IMR-90 (cell line): ENCODE data around the gene MTTP. TPM values are rescaled to one million over a fixed set of nuclear protein-coding genes. Genes with fewer than 3 reads are reported as not detected.

Experiments used
- ATAC-seq: fragments of 200-7000 bp; cut with Tn5 transposase; 2 replicates; pipeline ENCODE4 v1.9.1; 2020; ENCODE audit warnings: low read depth, mild to moderate bottlenecking, moderate library complexity
- BruUV-seq: library from RNA; stranded (reverse); fragments of 400-500 nt; replicated peaks from 2 replicates; lab custom pipeline; 2021; lab: Mats Ljungman, UMichigan
- CTCF ChIA-PET: fragments of 300-600 bp; formaldehyde crosslinking; extraction: SDS; loops from one replicate; lab custom pipeline; 2021; ENCODE audit warnings: antibody characterized with exemption; lab: Yijun Ruan, JAX
- POLR2A ChIA-PET: fragments of 300-600 bp; sonication (Branson Sonifier 250); formaldehyde crosslinking; loops from one replicate; lab custom pipeline; 2022; ENCODE audit warnings: antibody characterized with exemption; ENCODE audit not compliant: unreplicated experiment; lab: Charles Lee
- DNase-seq: peaks from one replicate; pipeline ENCODE4 v3.0.0; 2013
- H2AFZ ChIP-seq: replicated peaks from 2 replicates; pipeline ENCODE3; 2013; ENCODE audit warnings: low read length, mild to moderate bottlenecking; ENCODE audit not compliant: poor library complexity
- H2AK5ac ChIP-seq: 2 replicates; pipeline ENCODE4 v1.6.1; 2013; ENCODE audit warnings: low read depth, low read length, inconsistent platforms
- H2AK9ac ChIP-seq: replicated peaks from 2 replicates; pipeline ENCODE3; 2013; ENCODE audit warnings: mild to moderate bottlenecking, low read depth, low read length, moderate library complexity; ENCODE audit not compliant: poor library complexity
- H2BK120ac ChIP-seq: 2 replicates; pipeline ENCODE4 v1.6.1; 2013; ENCODE audit warnings: low read depth, low read length, inconsistent platforms
- H2BK15ac ChIP-seq: 3 replicates; pipeline ENCODE4 v1.6.1; 2013; ENCODE audit warnings: low read depth, low read length, inconsistent platforms
- H2BK20ac ChIP-seq: 2 replicates; pipeline ENCODE4 v1.6.1; 2013; ENCODE audit warnings: low read depth, mild to moderate bottlenecking, inconsistent platforms, low read length, moderate library complexity
- H2BK5ac ChIP-seq: 2 replicates; pipeline ENCODE4 v1.6.1; 2013; ENCODE audit warnings: mild to moderate bottlenecking, low read depth, low read length, inconsistent platforms; ENCODE audit not compliant: poor library complexity, severe bottlenecking
- H3K14ac ChIP-seq: replicated peaks from 2 replicates; pipeline ENCODE4 v1.6.1; 2013; ENCODE audit warnings: low read depth, low read length, inconsistent platforms
- H3K18ac ChIP-seq: 2 replicates; pipeline ENCODE4 v1.6.1; 2013; ENCODE audit warnings: low read depth, low read length, control low read depth
- H3K23ac ChIP-seq: 2 replicates; pipeline ENCODE4 v1.6.1; 2013; ENCODE audit warnings: low read depth, low read length, inconsistent platforms
- H3K27ac ChIP-seq: 2 replicates; pipeline ENCODE4 v1.5.1; 2013; ENCODE audit warnings: mild to moderate bottlenecking, control low read depth, low read length; ENCODE audit not compliant: insufficient read depth
- H3K27me3 ChIP-seq: 2 replicates; pipeline ENCODE4 v1.6.1; 2013; ENCODE audit warnings: low read length; ENCODE audit not compliant: control insufficient read depth, insufficient read depth
- H3K36me3 ChIP-seq: 2 replicates; pipeline ENCODE4 v1.6.1; 2013; ENCODE audit warnings: low read length, mixed read lengths; ENCODE audit not compliant: control insufficient read depth, insufficient read depth
- H3K4ac ChIP-seq: 2 replicates; pipeline ENCODE4 v1.6.1; 2013; ENCODE audit warnings: low read depth, low read length, inconsistent platforms
- H3K4me1 ChIP-seq: 2 replicates; pipeline ENCODE4 v1.6.1; 2013; ENCODE audit warnings: low read length, mixed read lengths; ENCODE audit not compliant: control insufficient read depth, insufficient read depth
- H3K4me2 ChIP-seq: 2 replicates; pipeline ENCODE4 v1.6.1; 2013; ENCODE audit warnings: low read depth, mild to moderate bottlenecking, control low read depth, low read length, moderate library complexity
- H3K4me3 ChIP-seq: 2 replicates; pipeline ENCODE4 v1.5.1; 2013; ENCODE audit warnings: low read depth, mild to moderate bottlenecking, control low read depth, low read length, moderate library complexity; ENCODE audit not compliant: insufficient read depth
- H3K56ac ChIP-seq: 2 replicates; pipeline ENCODE4 v1.6.1; 2013; ENCODE audit warnings: low read length, inconsistent platforms; ENCODE audit not compliant: insufficient read depth; ENCODE audit errors: extremely low read depth
- H3K79me1 ChIP-seq, 2 experiments: 2 replicates each; pipeline ENCODE4 v1.6.1; 2013; ENCODE audit warnings: low read length in 2 of 2, inconsistent platforms in 1 of 2, low read depth in 1 of 2
- H3K9ac ChIP-seq: 2 replicates; pipeline ENCODE4 v1.6.1; 2013; ENCODE audit warnings: low read depth, low read length, control low read depth
- H3K9me1 ChIP-seq: 2 replicates; pipeline ENCODE4 v1.6.1; 2013; ENCODE audit warnings: low read length, inconsistent platforms; ENCODE audit not compliant: insufficient read depth
- H3K9me3 ChIP-seq: 2 replicates; pipeline ENCODE4 v1.6.1; 2013; ENCODE audit warnings: low read length; ENCODE audit not compliant: control insufficient read depth, insufficient read depth
- H4K20me1 ChIP-seq: 2 replicates; pipeline ENCODE4 v1.6.1; 2013; ENCODE audit warnings: low read length, inconsistent platforms; ENCODE audit not compliant: insufficient read depth
- H4K5ac ChIP-seq: 2 replicates; pipeline ENCODE4 v1.6.1; 2013; ENCODE audit warnings: mild to moderate bottlenecking, low read depth, low read length, control low read depth
- H4K8ac ChIP-seq, 2 experiments: 2 replicates each; pipeline ENCODE4 v1.6.1; 2013; ENCODE audit warnings: low read depth in 2 of 2, low read length in 2 of 2, control low read depth in 1 of 2, inconsistent platforms in 1 of 2
- H4K91ac ChIP-seq: 2 replicates; pipeline ENCODE4 v1.6.1; 2013; ENCODE audit warnings: low read depth, low read length, inconsistent platforms; ENCODE audit not compliant: insufficient read depth
- CHD1 ChIP-seq: IDR thresholded peaks from 2 replicates; pipeline ENCODE4 v1.6.1; 2012; ENCODE audit warnings: low read depth, low read length, improper control_type of control experiment
- RFX5 ChIP-seq: IDR thresholded peaks from 2 replicates; pipeline ENCODE4 v1.8.0; 2012; ENCODE audit warnings: low read depth, mild to moderate bottlenecking, low read length, moderate library complexity
- SMC3 ChIP-seq: fragments of 150-350 bp; IDR thresholded peaks from 2 replicates; pipeline ENCODE4 v1.6.1; 2016; ENCODE audit warnings: low read depth, mild to moderate bottlenecking, antibody characterized with exemption, low read length, moderate library complexity
- WGBS, 2 experiments: methylation state at CpG; one replicate each; pipeline versions ENCODE4 v1.1.5 to v1.1.7; 2013; ENCODE audit warnings: missing lambda C conversion rate in 2 of 2; ENCODE audit not compliant: insufficient read length in 1 of 2; ENCODE audit errors: extremely low coverage in 2 of 2; 5-methylcytosine and 5-hydroxymethylcytosine counted together
- dilution Hi-C: fragments of 300-500 bp; cut with HindIII; formaldehyde crosslinking; loops from one replicate; pipeline ENCODE4 v1.14.3; 2018; ENCODE audit warnings: low sequenced_read_pairs; ENCODE audit not compliant: unreplicated experiment
- in situ Hi-C: fragments of 300-500 bp; cut with MboI; formaldehyde crosslinking; loops from 3 replicates; pipeline ENCODE4 v1.14.3; 2019; ENCODE audit warnings: low sequenced_read_pairs, inconsistent platforms, mixed read lengths
- intact Hi-C: fragments of 100-400 bp; cut with micrococcal nuclease; formaldehyde crosslinking; loops from 2 replicates; pipeline ENCODE4 v1.10.0; 2022
- polyA plus RNA-seq, 3 experiments: library from polyadenylated mRNA; depleted of rRNA; stranded (reverse); fragments of >200 nt; gene quantifications; 2 replicates each; pipeline ENCODE4 v1.2.3, GENCODE V29; 2012; ENCODE audit warnings: low replicate concordance in 1 of 3
- total RNA-seq: library from RNA; depleted of rRNA; stranded (reverse); fragments of >200 nt; gene quantifications from 2 replicates; pipeline ENCODE4 v1.2.3, GENCODE V29; 2012

Gene MTTP
- total and polyA plus RNA-seq, 2 of the 4 experiments (the other 2 are of a cell fraction): under 0.01 to 0.03 TPM

DNA sequence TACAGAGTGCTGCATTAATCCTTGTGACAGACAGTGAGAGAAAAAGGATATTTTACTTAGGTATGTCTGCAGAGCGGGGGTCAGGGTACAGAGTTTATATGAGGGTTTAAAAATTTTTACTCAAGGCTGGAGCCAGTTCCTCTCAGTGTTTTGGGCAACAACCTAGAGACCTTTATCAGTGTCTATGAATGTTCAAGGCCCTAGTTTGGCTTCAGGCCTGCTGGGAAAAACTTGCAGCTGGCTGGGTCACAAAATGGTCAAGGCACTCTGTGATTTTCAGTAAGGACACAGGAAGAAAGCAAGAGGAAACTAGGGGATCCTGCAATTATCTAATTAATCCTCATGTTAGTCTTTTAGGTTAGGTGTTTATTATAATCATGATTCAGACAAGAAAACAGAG is 93.8 kb downstream of the MTTP start:
- intact Hi-C loops: no loop called here
- in situ Hi-C loops: no loop called here
- no CpG with 5 or more reads among the region's 1 CpG for WGBS, 2 experiments

More for the DNA sequence above, 93.8 kb downstream of the MTTP start:
- Histone ChIP-seq H3K4me3 (no peak overlapping the region), H3K9ac (no peak overlapping the region), H3K4ac (no peak overlapping the region), H3K4me1 (no peaks in the 10 kb centered on the region), H2AK5ac (no peak overlapping the region), H3K79me1 (no peaks in the 10 kb centered on the region), H3K36me3 (no peaks in the 10 kb centered on the region), H2BK5ac (no peak overlapping the region), H2BK20ac (no peak overlapping the region), H3K18ac (no peak overlapping the region), H2AK9ac (no peak overlapping the region), H3K9me1 (no peaks in the 10 kb centered on the region), H4K8ac (no peak overlapping the region), H3K27ac (no peak overlapping the region), H3K9me3 (no peaks in the 10 kb centered on the region), H4K91ac (no peak overlapping the region), H4K20me1 (no peaks in the 10 kb centered on the region), H2BK120ac (no peak overlapping the region), H4K5ac (no peak overlapping the region), H3K14ac (no peak overlapping the region), H2BK15ac (no peak overlapping the region), H3K4me2 (no peak overlapping the region), H3K23ac (no peak overlapping the region), H2AFZ (no peak overlapping the region), H3K27me3 (no peaks in the 10 kb centered on the region), H3K56ac (no peak overlapping the region)
- ATAC-seq (no peak), DNase-seq (no peak)
- dilution Hi-C loops: no loop called here
- ChIA-PET POLR2A (no interaction called here), CTCF (no interaction called here)
- no TSS peak for BruUV-seq
- TF ChIP-seq RFX5 (no peak), CHD1 (no peak), SMC3 (no peak)
